Upper lobe of left lung (tissue), 4 donors: Measurements from ENCODE around the gene MTAP.

Source experiments
- CTCF ChIP-seq, 6 experiments: fragments of 450-650 bp in 4 of 6; fragments of 200-600 bp in 2 of 6; sonication (generic) in 2 of 6; IDR thresholded peaks; one replicate each; pipeline ENCODE4 v1.5.1; 2016 to 2019; ENCODE audit warnings: antibody characterized with exemption in 6 of 6
- EP300 ChIP-seq, 4 donors: sonication (generic); formaldehyde crosslinking; IDR thresholded peaks; one replicate each; pipeline ENCODE4 v1.5.1; 2017; ENCODE audit warnings: antibody characterized with exemption in 4 of 4, control low read depth in 2 of 4
- POLR2A ChIP-seq, 4 donors: fragments of 450-650 bp; IDR thresholded peaks; one replicate each; pipeline ENCODE4 v1.5.1; 2016 to 2017; ENCODE audit warnings: antibody characterized with exemption in 4 of 4, mild to moderate bottlenecking in 2 of 4
- POLR2AphosphoS5 ChIP-seq, 2 donors: sonication (generic); formaldehyde crosslinking; IDR thresholded peaks; one replicate each; pipeline ENCODE4 v1.5.1; 2017; ENCODE audit warnings: antibody characterized with exemption in 2 of 2

- TF ChIP-seq CTCF (IDR thresholded peaks at IDR 0.05) (no peak), POLR2AphosphoS5 (IDR thresholded peaks at IDR 0.05) (no peak), EP300 (IDR thresholded peaks at IDR 0.05) (no peak), POLR2A (IDR thresholded peaks at IDR 0.05) (no peak)
Observed at GRCh38 chr9:21919377-21920362, 117.2 kb downstream of the MTAP start.
